Mammary epithelial cell (primary cell): Measurements from ENCODE around the gene PIGZ.

ENCODE experiments used
- CTCF ChIP-seq, 2 donors: IDR thresholded peaks in 1 of 2; conservative IDR thresholded peaks in 1 of 2; 2 replicates each; pipeline ENCODE4 v1.5.1; 2011 to 2012; ENCODE audit warnings: inconsistent platforms in 2 of 2, low read length in 2 of 2, mild to moderate bottlenecking in 2 of 2, control low read depth in 1 of 2, low read depth in 1 of 2; ENCODE audit not compliant: insufficient read depth in 1 of 2; ENCODE audit errors: extremely low read depth in 1 of 2
- EZH2 ChIP-seq: IDR thresholded peaks from 2 replicates; pipeline ENCODE4 v1.6.1; 2012; ENCODE audit warnings: low read length, inconsistent platforms, borderline replicate concordance

- TF ChIP-seq CTCF (conservative IDR thresholded peaks at IDR 0.05 in 1 of 2, IDR thresholded peaks at IDR 0.05 in 1 of 2; ENCODE audit: extremely low read depth in 1 of 2, insufficient read depth in 1 of 2, low read depth in 1 of 2, low read length in 2 of 2) = no peak
- TF ChIP-seq EZH2 = no peak
Measured at GRCh38 chr3:196938124-196938523, 30.5 kb downstream of the PIGZ start.
